Fibroblast of skin of abdomen (primary cell): ENCODE data around the gene CEP72.

Source experiments
- DNase-seq: peaks from one replicate; pipeline ENCODE4 v3.0.0-alpha.2; 2013

Gene CEP72

GRCh38 chr5:639584-640213 lies 27.6 kb downstream of the CEP72 start:
- DNase-seq: no peak

- DNase-seq: no peak
Measured at GRCh38 chr5:640461-641330, 28.6 kb downstream of the CEP72 start.

- DNase-seq: no peak
Measured at GRCh38 chr5:641331-641765, 29.2 kb downstream of the CEP72 start.

GRCh38 chr5:642481-642880 lies 30.3 kb downstream of the CEP72 start:
- no peak for DNase-seq

GRCh38 chr5:643351-643801 lies 31.2 kb downstream of the CEP72 start:
- DNase-seq: no peak

- no peak for DNase-seq
Measured at GRCh38 chr5:643811-644271, 31.7 kb downstream of the CEP72 start.

- no peak for DNase-seq
Measured at GRCh38 chr5:644509-644908, 32.4 kb downstream of the CEP72 start.

- DNase-seq: no peak
Measured at GRCh38 chr5:644971-645370, 32.8 kb downstream of the CEP72 start.

GRCh38 chr5:645421-645820 lies 33.3 kb downstream of the CEP72 start:
- no peak for DNase-seq

- no peak for DNase-seq
Measured at GRCh38 chr5:646396-647201, 34.5 kb downstream of the CEP72 start.

GRCh38 chr5:647311-647710 lies 35.2 kb downstream of the CEP72 start:
- no peak for DNase-seq

GRCh38 chr5:647727-648126 lies 35.6 kb downstream of the CEP72 start:
- no peak for DNase-seq

- DNase-seq: no peak
Measured at GRCh38 chr5:651296-652022, 39.3 kb downstream of the CEP72 start.

GRCh38 chr5:652023-652515 lies 39.9 kb downstream of the CEP72 start:
- DNase-seq: no peak

GRCh38 chr5:652773-653350 lies 40.7 kb downstream of the CEP72 start:
- DNase-seq: no peak

GRCh38 chr5:654071-654778 lies 42.1 kb downstream of the CEP72 start:
- DNase-seq: no peak

GRCh38 chr5:655406-655805 lies 43.3 kb downstream of the CEP72 start:
- DNase-seq: no peak

GRCh38 chr5:657570-657969 lies 45.4 kb downstream of the CEP72 start:
- peak; percentile 16 for DNase-seq

GRCh38 chr5:658103-658502 lies 46.0 kb downstream of the CEP72 start:
- DNase-seq: no peak

- no peak for DNase-seq
Measured at GRCh38 chr5:659496-660263, 47.5 kb downstream of the CEP72 start.
